ENCODE results near the gene KIF2A.

KIF2A gene

GRCh38 chr5:62289813-62290212, 16.2 kb upstream of the KIF2A start:
- TF ChIP-seq CTCF (IDR thresholded peaks at IDR 0.05): no peak

GRCh38 chr5:62296998-62297397, 9.0 kb upstream of the KIF2A start:
- TF ChIP-seq CTCF (IDR thresholded peaks at IDR 0.05): no peak

- TF ChIP-seq CTCF (IDR thresholded peaks at IDR 0.05): no peak
Observed at GRCh38 chr5:62298118-62298517, 7.9 kb upstream of the KIF2A start.

GRCh38 chr5:62299101-62299500, 6.9 kb upstream of the KIF2A start:
- no peak for TF ChIP-seq CTCF (IDR thresholded peaks at IDR 0.05)

- no peak for TF ChIP-seq CTCF (IDR thresholded peaks at IDR 0.05)
Observed at GRCh38 chr5:62299600-62299999, 6.4 kb upstream of the KIF2A start.

- TF ChIP-seq CTCF (IDR thresholded peaks at IDR 0.05): no peak
Observed at GRCh38 chr5:62305358-62305714, 670 bp upstream of the KIF2A start.

GRCh38 chr5:62306323-62306895, 403 bp downstream of the KIF2A start:
- TF ChIP-seq CTCF (IDR thresholded peaks at IDR 0.05): no peak
